ENCODE results near the gene NR2F1. TPM values are rescaled to one million over a fixed set of nuclear protein-coding genes. Genes with fewer than 3 reads are reported as not detected.
A peak's percentile ranks its signal among the peaks of the same experiment; 100 is the strongest.

The NR2F1 gene
- total RNA-seq, 2 experiments from 2014 or later, result not detected

GRCh38 chr5:93620487-93621326, 37.7 kb downstream of the NR2F1 start:
- intact Hi-C loops (cut with micrococcal nuclease; ENCODE audit: unreplicated experiment), result no loop called here
- no peaks in the 10 kb centered on the region for H3K9me3 ChIP-seq (ENCODE audit: low read length)
- no TSS peak for BruUV-seq (replicated peaks)
- TF ChIP-seq CTCF (conservative IDR thresholded peaks at IDR 0.05; ENCODE audit: low read length), result 0 out of 2 replicates have a peak, but pooled peaks have one; percentile 33
- TF ChIP-seq EZH2phosphoT487 (IDR thresholded peaks at IDR 0.05; ENCODE audit: borderline replicate concordance, low read depth, low read length), result no peak
- peak overlapping the region; percentile 82 for H3K4me2 ChIP-seq (ENCODE audit: low read length)
- no peak overlapping the region for H3K27ac ChIP-seq (ENCODE audit: low read depth, low read length, poor library complexity, severe bottlenecking)
- H3K4me1 ChIP-seq (ENCODE audit: insufficient read depth, low read length, poor library complexity, severe bottlenecking), result no peaks in the 10 kb centered on the region
- ChIA-PET POLR2A (interaction anchor here (0.7 kb wide), 1 partner anchor 93 kb away, joined by 3 read pairs; no protein-coding TSS in a partner anchor), CTCF (ENCODE audit: unreplicated experiment) (no interaction called here)
- no peaks in the 10 kb centered on the region for H3K36me3 ChIP-seq (ENCODE audit: insufficient read depth, low read length)
- H4K20me1 ChIP-seq (ENCODE audit: insufficient read depth, low read length), result no peaks in the 10 kb centered on the region
- peak overlapping the region; percentile 65 for H3K4me3 ChIP-seq (ENCODE audit: low read depth, low read length, poor library complexity, severe bottlenecking)
- H3K79me2 ChIP-seq (ENCODE audit: insufficient read depth, low read depth, low read length), result no peaks in the 10 kb centered on the region
- no peaks in the 10 kb centered on the region for H3K9me2 ChIP-seq (ENCODE audit: insufficient read depth, low read length)
- peak; percentile 72 for DNase-seq (ENCODE audit: low spot score)
- peak overlapping the region; percentile 69; the same call in 1 of the 2 replicates for H2AFZ ChIP-seq (ENCODE audit: low read length)

- no TSS peak for BruUV-seq (replicated peaks)
- H3K79me2 ChIP-seq (ENCODE audit: insufficient read depth, low read depth, low read length), result no peaks in the 10 kb centered on the region
- intact Hi-C loops (cut with micrococcal nuclease; ENCODE audit: unreplicated experiment), result no loop called here
- TF ChIP-seq EZH2phosphoT487 (IDR thresholded peaks at IDR 0.05; ENCODE audit: borderline replicate concordance, low read depth, low read length), result no peak
- TF ChIP-seq CTCF (conservative IDR thresholded peaks at IDR 0.05; ENCODE audit: low read length), result no peak
- H3K4me2 ChIP-seq (ENCODE audit: low read length), result peak overlapping the region; percentile 82; the same call in 1 of the 2 replicates
- H3K4me3 ChIP-seq (ENCODE audit: low read depth, low read length, poor library complexity, severe bottlenecking), result no peak overlapping the region
- ChIA-PET CTCF (ENCODE audit: unreplicated experiment) (no interaction called here), POLR2A (no interaction called here)
- H3K9me3 ChIP-seq (ENCODE audit: low read length), result no peaks in the 10 kb centered on the region
- no peak overlapping the region for H2AFZ ChIP-seq (ENCODE audit: low read length)
- H3K9me2 ChIP-seq (ENCODE audit: insufficient read depth, low read length), result no peaks in the 10 kb centered on the region
- H3K36me3 ChIP-seq (ENCODE audit: insufficient read depth, low read length), result no peaks in the 10 kb centered on the region
- no peaks in the 10 kb centered on the region for H3K4me1 ChIP-seq (ENCODE audit: insufficient read depth, low read length, poor library complexity, severe bottlenecking)
- DNase-seq (ENCODE audit: low spot score), result no peak
- H4K20me1 ChIP-seq (ENCODE audit: insufficient read depth, low read length), result no peaks in the 10 kb centered on the region
- H3K27ac ChIP-seq (ENCODE audit: low read depth, low read length, poor library complexity, severe bottlenecking), result no peak overlapping the region
Observed at GRCh38 chr5:93621327-93621798, 38.3 kb downstream of the NR2F1 start.
